Measurements from ENCODE around the gene PLCB1.

DNA sequence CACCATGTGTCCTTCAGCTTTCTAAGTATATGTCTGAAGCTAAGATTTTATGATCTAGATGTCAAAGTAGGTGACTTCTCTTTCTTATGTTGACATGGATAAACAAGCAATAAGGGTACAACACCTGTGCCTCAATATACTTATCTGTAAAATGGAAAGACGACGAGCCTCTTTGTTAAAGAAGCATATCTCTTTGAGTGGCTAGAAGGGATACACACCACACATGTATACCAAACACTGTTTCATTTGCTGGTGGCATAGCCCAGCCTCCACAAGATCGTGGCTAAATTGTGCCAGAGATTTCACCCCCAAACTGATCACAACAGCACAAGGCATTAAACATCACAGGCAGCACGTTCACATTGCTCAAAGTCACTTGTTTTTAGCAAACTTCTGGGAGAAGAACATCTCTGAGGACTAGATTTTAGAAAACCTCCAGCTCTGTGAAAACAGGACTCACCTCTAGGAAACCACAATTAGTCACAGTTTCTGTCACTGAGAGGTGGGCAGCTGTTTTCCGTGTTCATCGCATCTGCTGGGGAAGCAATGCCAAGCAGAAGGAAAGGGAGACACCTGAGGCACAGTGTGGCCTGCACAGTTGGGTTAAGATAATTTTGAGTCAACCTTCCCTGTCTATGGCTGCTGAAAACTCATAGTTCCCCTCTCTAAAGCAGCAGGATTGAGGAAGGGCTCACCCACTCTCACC, 673.8 kb downstream of the PLCB1 start:
- TF ChIP-seq, protein P1, sequence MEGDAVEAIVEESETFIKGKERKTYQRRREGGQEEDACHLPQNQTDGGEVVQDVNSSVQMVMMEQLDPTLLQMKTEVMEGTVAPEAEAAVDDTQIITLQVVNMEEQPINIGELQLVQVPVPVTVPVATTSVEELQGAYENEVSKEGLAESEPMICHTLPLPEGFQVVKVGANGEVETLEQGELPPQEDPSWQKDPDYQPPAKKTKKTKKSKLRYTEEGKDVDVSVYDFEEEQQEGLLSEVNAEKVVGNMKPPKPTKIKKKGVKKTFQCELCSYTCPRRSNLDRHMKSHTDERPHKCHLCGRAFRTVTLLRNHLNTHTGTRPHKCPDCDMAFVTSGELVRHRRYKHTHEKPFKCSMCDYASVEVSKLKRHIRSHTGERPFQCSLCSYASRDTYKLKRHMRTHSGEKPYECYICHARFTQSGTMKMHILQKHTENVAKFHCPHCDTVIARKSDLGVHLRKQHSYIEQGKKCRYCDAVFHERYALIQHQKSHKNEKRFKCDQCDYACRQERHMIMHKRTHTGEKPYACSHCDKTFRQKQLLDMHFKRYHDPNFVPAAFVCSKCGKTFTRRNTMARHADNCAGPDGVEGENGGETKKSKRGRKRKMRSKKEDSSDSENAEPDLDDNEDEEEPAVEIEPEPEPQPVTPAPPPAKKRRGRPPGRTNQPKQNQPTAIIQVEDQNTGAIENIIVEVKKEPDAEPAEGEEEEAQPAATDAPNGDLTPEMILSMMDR (IDR thresholded peaks at IDR 0.05; ENCODE audit: borderline replicate concordance, extremely low read depth, low read length, poor library complexity, severe bottlenecking), result no peak
- no peak for TF ChIP-seq EZH2 (IDR thresholded peaks at IDR 0.05; ENCODE audit: borderline replicate concordance, low read depth, low read length, severe bottlenecking)
